ENCODE measurements around the gene UBE2QL1. TPM values are rescaled to one million over a fixed set of nuclear protein-coding genes. Genes with fewer than 3 reads are reported as not detected.

UBE2QL1 gene
- total RNA-seq, 1 donor from 2014 or later, result 5.6 TPM

DNA sequence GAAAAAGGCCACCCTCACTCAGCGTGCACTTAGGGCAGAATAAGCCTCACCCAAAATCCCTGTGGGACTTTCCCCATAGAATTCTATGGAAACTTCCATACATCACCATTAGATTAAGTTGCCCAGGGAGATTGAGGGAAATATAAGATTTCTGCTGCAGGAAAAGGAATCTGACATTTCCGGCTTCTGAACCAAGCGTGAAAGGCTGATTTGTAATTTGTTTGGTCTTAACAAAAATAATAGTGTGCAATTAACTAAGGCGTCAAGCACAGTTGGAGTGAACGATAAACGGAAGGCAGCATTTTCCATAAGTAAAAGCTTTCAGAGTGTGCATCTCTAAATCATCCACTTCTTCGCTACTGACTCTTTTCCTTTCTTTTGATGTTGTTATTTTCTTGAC is 14.0 kb downstream of the UBE2QL1 start:
- Mint-ChIP-seq H3K4me1 (ENCODE audit: unreplicated experiment) (peaks cover 5% of the 10 kb centered on the region), H3K27me3 (peaks cover 9% of the 10 kb centered on the region), H3K9me3 (no peaks in the 10 kb centered on the region), H3K36me3 (no peaks in the 10 kb centered on the region), H3K4me3 (no peak overlapping the region), H3K27ac (no peak overlapping the region)
- TF ChIP-seq, protein P1, sequence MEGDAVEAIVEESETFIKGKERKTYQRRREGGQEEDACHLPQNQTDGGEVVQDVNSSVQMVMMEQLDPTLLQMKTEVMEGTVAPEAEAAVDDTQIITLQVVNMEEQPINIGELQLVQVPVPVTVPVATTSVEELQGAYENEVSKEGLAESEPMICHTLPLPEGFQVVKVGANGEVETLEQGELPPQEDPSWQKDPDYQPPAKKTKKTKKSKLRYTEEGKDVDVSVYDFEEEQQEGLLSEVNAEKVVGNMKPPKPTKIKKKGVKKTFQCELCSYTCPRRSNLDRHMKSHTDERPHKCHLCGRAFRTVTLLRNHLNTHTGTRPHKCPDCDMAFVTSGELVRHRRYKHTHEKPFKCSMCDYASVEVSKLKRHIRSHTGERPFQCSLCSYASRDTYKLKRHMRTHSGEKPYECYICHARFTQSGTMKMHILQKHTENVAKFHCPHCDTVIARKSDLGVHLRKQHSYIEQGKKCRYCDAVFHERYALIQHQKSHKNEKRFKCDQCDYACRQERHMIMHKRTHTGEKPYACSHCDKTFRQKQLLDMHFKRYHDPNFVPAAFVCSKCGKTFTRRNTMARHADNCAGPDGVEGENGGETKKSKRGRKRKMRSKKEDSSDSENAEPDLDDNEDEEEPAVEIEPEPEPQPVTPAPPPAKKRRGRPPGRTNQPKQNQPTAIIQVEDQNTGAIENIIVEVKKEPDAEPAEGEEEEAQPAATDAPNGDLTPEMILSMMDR (conservative IDR thresholded peaks at IDR 0.05), result no peak
- no peak for DNase-seq (ENCODE audit: extremely low spot score, unreplicated experiment)

DNA sequence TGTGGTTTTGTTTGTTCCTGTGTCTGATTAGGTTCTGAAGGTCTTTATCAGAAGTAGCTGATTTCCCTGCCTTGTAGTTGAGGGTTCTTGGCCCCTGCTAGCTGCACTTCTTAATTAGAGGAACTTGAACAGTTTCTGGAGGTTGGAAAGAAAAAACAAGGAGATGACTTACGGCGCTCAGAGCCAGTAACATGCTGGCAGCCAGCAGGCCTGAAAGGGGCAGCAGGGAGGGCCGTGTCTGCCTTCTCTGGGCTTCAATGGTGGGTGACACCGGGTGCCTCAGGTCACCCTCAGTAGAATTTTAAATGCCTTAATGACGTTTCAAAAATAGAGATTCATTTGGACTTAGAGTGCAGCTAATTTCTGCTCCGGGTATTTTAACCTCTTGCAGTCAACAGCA is 15.8 kb downstream of the UBE2QL1 start:
- H3K4me3 Mint-ChIP-seq, result no peak overlapping the region
- H3K9me3 Mint-ChIP-seq, result no peaks in the 10 kb centered on the region
- no peaks in the 10 kb centered on the region for H3K36me3 Mint-ChIP-seq
- TF ChIP-seq, protein P1 (conservative IDR thresholded peaks at IDR 0.05), result no peak
- peaks cover 22% of the 10 kb centered on the region for H3K27me3 Mint-ChIP-seq
- H3K4me1 Mint-ChIP-seq (ENCODE audit: unreplicated experiment), result peaks cover 11% of the 10 kb centered on the region
- H3K27ac Mint-ChIP-seq, result no peak overlapping the region
- no peak for DNase-seq (ENCODE audit: extremely low spot score, unreplicated experiment)

DNA sequence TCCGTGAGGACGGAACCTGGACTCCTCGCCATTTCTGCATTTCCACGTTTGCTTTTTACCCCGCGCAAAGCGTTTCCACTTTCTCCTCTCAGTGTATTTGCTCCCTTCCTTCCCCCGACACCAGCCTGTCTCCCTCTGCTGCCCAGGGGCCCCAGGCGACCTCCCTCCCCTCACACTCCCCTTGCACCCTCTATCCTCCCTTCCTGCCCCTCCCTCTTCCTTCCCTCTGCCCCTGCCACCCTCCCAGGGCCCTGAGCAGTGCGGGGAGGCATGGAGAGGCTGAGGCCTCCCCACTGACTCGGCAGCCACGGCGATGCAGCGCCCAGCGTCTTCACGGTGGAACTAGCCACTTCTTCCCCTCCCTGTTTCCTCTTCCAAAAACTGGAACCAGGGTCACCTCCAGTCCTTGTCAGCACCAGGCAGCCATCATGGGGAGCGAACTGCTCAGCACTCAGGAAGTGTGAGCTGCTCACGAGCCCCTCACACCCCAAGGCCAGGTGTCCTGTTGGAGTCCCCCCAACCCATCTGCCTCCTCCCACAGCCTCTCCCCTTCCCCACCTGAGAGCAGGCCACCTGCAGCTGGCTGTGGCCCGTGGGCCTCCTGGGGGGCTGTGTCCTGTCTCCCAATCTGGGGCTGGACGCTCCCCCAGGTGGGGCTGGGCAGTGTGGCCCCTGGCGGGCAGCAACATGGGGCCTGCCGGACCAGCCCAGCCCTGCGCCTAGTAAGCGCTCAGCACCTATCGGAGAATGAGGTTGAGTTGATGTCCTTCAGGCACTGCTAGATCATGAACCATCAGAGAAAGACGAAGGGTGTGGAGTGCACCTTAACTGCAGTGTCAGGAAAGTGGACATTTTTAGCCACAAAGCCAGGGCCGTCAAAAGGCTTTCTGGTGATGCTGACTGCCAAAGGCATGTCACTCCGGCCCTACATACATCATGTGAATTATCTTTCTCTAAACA is 17.5 kb downstream of the UBE2QL1 start:
- peak; percentile 52 for DNase-seq (ENCODE audit: extremely low spot score, unreplicated experiment)
- H3K4me3 Mint-ChIP-seq, result no peak overlapping the region
- H3K4me1 Mint-ChIP-seq (ENCODE audit: unreplicated experiment), result peaks cover 11% of the 10 kb centered on the region
- no peaks in the 10 kb centered on the region for H3K9me3 Mint-ChIP-seq
- TF ChIP-seq, protein P1 (conservative IDR thresholded peaks at IDR 0.05), result no peak
- peaks cover 19% of the 10 kb centered on the region for H3K27me3 Mint-ChIP-seq
- no peaks in the 10 kb centered on the region for H3K36me3 Mint-ChIP-seq
- H3K27ac Mint-ChIP-seq, result no peak overlapping the region

DNA sequence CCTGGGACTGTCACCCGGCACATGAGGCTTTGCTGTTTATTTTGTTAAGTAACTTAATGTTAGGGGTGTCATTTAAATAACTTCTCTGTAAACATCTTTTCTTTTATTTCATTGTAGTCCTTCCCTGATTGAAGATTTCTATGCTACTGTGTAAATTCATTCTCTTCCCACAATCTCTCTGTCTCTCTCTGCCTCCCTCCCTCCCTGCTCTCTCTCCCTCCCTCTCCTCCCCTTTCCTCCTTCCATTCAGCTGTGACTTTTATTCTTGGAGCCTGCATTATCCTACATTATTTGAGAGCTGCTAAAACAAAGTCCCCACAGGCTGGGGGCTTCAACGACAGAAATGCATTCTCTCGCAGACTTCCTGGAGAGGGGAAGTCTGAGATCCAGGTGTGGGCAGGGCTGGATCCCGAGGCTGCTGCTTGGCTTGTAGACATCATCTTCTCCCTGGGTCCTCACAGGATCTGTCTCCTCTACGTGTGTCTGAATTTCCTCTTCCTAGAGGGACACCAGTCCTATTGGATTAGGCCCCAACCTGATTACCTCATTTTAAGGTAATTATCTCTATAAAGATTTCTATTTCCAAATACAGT is 18.4 kb downstream of the UBE2QL1 start:
- Mint-ChIP-seq H3K9me3 (no peaks in the 10 kb centered on the region), H3K36me3 (no peaks in the 10 kb centered on the region), H3K4me1 (ENCODE audit: unreplicated experiment) (peaks cover 11% of the 10 kb centered on the region), H3K4me3 (no peak overlapping the region), H3K27me3 (peaks cover 19% of the 10 kb centered on the region), H3K27ac (no peak overlapping the region)
- peak; percentile 31 for DNase-seq (ENCODE audit: extremely low spot score, unreplicated experiment)
- TF ChIP-seq, protein P1 (conservative IDR thresholded peaks at IDR 0.05), result no peak

DNA sequence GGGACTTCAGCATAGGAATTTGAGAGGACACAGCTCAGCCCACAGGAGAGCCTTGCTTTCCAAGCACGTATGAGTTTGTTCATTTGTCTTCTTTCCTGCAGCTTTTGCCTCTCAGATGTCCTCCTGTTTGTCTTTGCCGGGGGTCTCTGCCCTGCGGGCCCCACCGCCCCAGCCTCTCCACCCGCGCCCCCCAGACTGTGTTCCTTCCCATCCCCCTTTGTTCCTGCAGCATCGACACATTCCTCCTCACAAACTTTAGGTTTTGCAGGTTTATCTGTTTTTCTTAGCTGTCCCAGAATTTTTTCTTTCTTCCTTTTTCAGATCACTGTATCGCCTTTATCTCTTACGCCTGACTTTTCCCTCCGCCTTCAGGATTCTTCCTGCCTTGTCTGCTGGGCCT is 18.9 kb downstream of the UBE2QL1 start:
- Mint-ChIP-seq H3K36me3 (no peaks in the 10 kb centered on the region), H3K4me3 (no peak overlapping the region), H3K4me1 (ENCODE audit: unreplicated experiment) (peaks cover 11% of the 10 kb centered on the region), H3K9me3 (no peaks in the 10 kb centered on the region), H3K27me3 (peaks cover 19% of the 10 kb centered on the region), H3K27ac (no peak overlapping the region)
- TF ChIP-seq, protein P1 (conservative IDR thresholded peaks at IDR 0.05), result no peak
- no peak for DNase-seq (ENCODE audit: extremely low spot score, unreplicated experiment)

Measured in type B pancreatic cell (in vitro differentiated cells).